OCI-LY3 (cell line): Measurements from ENCODE around the gene TMEM183A.
"Not testable (repeated sequence)": the region's sequence is repeated elsewhere in the genome, so short reads cannot be mapped to it uniquely, and the experiment has no call there.

Experiments
- H2AFZ ChIP-seq: fragments of 200-600, 300-600 bp; shearing (Covaris generic); 2 replicates; pipeline ENCODE4 v1.6.0; 2014; ENCODE audit warnings: antibody characterized with exemption, low read depth, low read length
- H3K27ac ChIP-seq: fragments of 200-600, 300-600 bp; sonication (generic); 2 replicates; pipeline ENCODE4 v1.5.1; 2014; ENCODE audit warnings: mild to moderate bottlenecking, low read length, moderate library complexity, mixed read lengths
- H3K27me3 ChIP-seq: fragments of 200-600, 300-600 bp; sonication (generic); 2 replicates; pipeline ENCODE4 v1.6.1; 2014; ENCODE audit warnings: low read depth, low read length, mixed read lengths
- H3K36me3 ChIP-seq: fragments of 200-600, 300-600 bp; sonication (generic); replicated peaks from 2 replicates; pipeline ENCODE3; 2014; ENCODE audit warnings: low read depth, low read length, mixed read lengths
- H3K4me1 ChIP-seq: fragments of 300-600, 200-600 bp; sonication (generic); 2 replicates; pipeline ENCODE4 v1.6.1; 2014; ENCODE audit warnings: low read length, mixed read lengths
- H3K4me2 ChIP-seq: fragments of 200-600, 300-600 bp; sonication (generic); 2 replicates; pipeline ENCODE4 v1.6.1; 2014; ENCODE audit warnings: low read length, mixed read lengths
- H3K4me3 ChIP-seq: fragments of 300-600, 200-600 bp; sonication (generic); 2 replicates; pipeline ENCODE4 v1.5.1; 2014; ENCODE audit warnings: antibody characterized with exemption, mild to moderate bottlenecking, low read length, moderate library complexity
- H3K79me2 ChIP-seq: fragments of 300-600, 200-600 bp; shearing (Covaris generic); 2 replicates; pipeline ENCODE4 v1.6.1; 2014; ENCODE audit warnings: mild to moderate bottlenecking, low read length, mixed read lengths
- H3K9ac ChIP-seq: fragments of 300-600, 200-600 bp; shearing (Covaris generic); 2 replicates; pipeline ENCODE4 v1.6.0; 2014; ENCODE audit warnings: mild to moderate bottlenecking, low read length, moderate library complexity
- H3K9me3 ChIP-seq: fragments of 200-600, 300-600 bp; shearing (Covaris generic); 2 replicates; pipeline ENCODE4 v1.6.1; 2014; ENCODE audit warnings: low read length, mixed read lengths; ENCODE audit not compliant: insufficient read depth
- H4K20me1 ChIP-seq: fragments of 200-600, 300-600 bp; sonication (generic); 2 replicates; pipeline ENCODE4 v1.6.1; 2016; ENCODE audit warnings: low read length, mixed read lengths; ENCODE audit not compliant: insufficient read depth
- CTCF ChIP-seq: fragments of 200-600, 300-600 bp; sonication (generic); IDR thresholded peaks from 2 replicates; pipeline ENCODE4 v1.5.1; 2014; ENCODE audit warnings: antibody characterized with exemption, low read length, low read depth
- EZH2phosphoT487 ChIP-seq: fragments of 200-600 bp; shearing (Covaris generic); IDR thresholded peaks from 2 replicates; pipeline ENCODE4 v1.6.1; 2018; ENCODE audit warnings: antibody characterized with exemption, mixed run types, low read depth

The TMEM183A gene

GRCh38 chr1:202981939-202982338 lies 25.2 kb upstream of the TMEM183A start:
- Histone ChIP-seq H3K27me3 (peaks cover 26% of the 10 kb centered on the region), H2AFZ (no peak overlapping the region), H3K9me3 (no peaks in the 10 kb centered on the region), H3K27ac (no peak overlapping the region), H4K20me1 (no peaks in the 10 kb centered on the region), H3K79me2 (no peaks in the 10 kb centered on the region), H3K4me2 (no peak overlapping the region), H3K36me3 (no peaks in the 10 kb centered on the region), H3K4me3 (no peak overlapping the region), H3K4me1 (no peaks in the 10 kb centered on the region), H3K9ac (no peak overlapping the region)
- TF ChIP-seq CTCF (no peak), EZH2phosphoT487 (no peak)

- H4K20me1 ChIP-seq, result no peaks in the 10 kb centered on the region
- no peaks in the 10 kb centered on the region for H3K9me3 ChIP-seq
- no peak overlapping the region for H3K9ac ChIP-seq
- no peak overlapping the region for H3K4me3 ChIP-seq
- no peak for TF ChIP-seq CTCF
- no peak for TF ChIP-seq EZH2phosphoT487
- no peaks in the 10 kb centered on the region for H3K4me1 ChIP-seq
- no peak overlapping the region for H2AFZ ChIP-seq
- H3K27ac ChIP-seq, result no peak overlapping the region
- H3K4me2 ChIP-seq, result no peak overlapping the region
- peaks cover 22% of the 10 kb centered on the region for H3K27me3 ChIP-seq
- no peaks in the 10 kb centered on the region for H3K79me2 ChIP-seq
- H3K36me3 ChIP-seq, result no peaks in the 10 kb centered on the region
These were observed 24.3 kb upstream of the TMEM183A start for GRCh38 chr1:202982715-202983430.

- H3K4me2 ChIP-seq, H3K4me3 ChIP-seq, H3K79me2 ChIP-seq, H2AFZ ChIP-seq, H3K27ac ChIP-seq, H3K4me1 ChIP-seq, H4K20me1 ChIP-seq, H3K9me3 ChIP-seq, H3K36me3 ChIP-seq, H3K9ac ChIP-seq: not testable (repeated sequence)
- H3K27me3 ChIP-seq, result peaks cover 11% of the 10 kb centered on the region; the same call in 1 of the 2 replicates
These were observed 21.1 kb upstream of the TMEM183A start for GRCh38 chr1:202986120-202986519.

- H4K20me1 ChIP-seq, result no peaks in the 10 kb centered on the region
- no peaks in the 10 kb centered on the region for H3K9me3 ChIP-seq
- H3K9ac ChIP-seq, result no peak overlapping the region
- TF ChIP-seq EZH2phosphoT487, result no peak
- TF ChIP-seq CTCF, result no peak
- no peaks in the 10 kb centered on the region for H3K36me3 ChIP-seq
- H3K4me2 ChIP-seq, result no peak overlapping the region
- H2AFZ ChIP-seq, result no peak overlapping the region
- peaks cover 22% of the 10 kb centered on the region; the same call in 1 of the 2 replicates for H3K27me3 ChIP-seq
- no peaks in the 10 kb centered on the region for H3K79me2 ChIP-seq
- peaks cover 4% of the 10 kb centered on the region for H3K4me1 ChIP-seq
- H3K4me3 ChIP-seq, result no peak overlapping the region
- no peak overlapping the region for H3K27ac ChIP-seq
These were observed 19.9 kb upstream of the TMEM183A start for GRCh38 chr1:202987255-202987654.
